Left lung (tissue), 10 donors: ENCODE measurements around the gene PEF1. TPM values are rescaled to one million over a fixed set of nuclear protein-coding genes. Genes with fewer than 3 reads are reported as not detected.

Experiments
- ATAC-seq: fragments of 200-7000 bp; cut with Tn5 transposase; one replicate; pipeline ENCODE4 v1.9.1; 2020; ENCODE audit warnings: moderate library complexity
- DNase-seq, 4 donors: peaks; one replicate each; pipeline ENCODE4 v3.0.0-alpha.2; 2013 to 2020
- H3K27ac ChIP-seq, 2 donors: fragments of 200-600 bp; sonication (generic) in 1 of 2; one replicate each; pipeline versions ENCODE4 v1.5.0 to v1.8.0; 2020 to 2021
- H3K27me3 ChIP-seq, 2 donors: fragments of 200-600 bp; sonication (generic) in 1 of 2; one replicate each; pipeline versions ENCODE4 v1.5.0 to v1.8.0; 2020 to 2021
- H3K36me3 ChIP-seq, 2 donors: fragments of 200-600 bp; sonication (generic) in 1 of 2; one replicate each; pipeline versions ENCODE4 v1.5.0 to v1.8.0; 2020 to 2021
- H3K4me1 ChIP-seq, 2 donors: fragments of 200-600 bp; one replicate each; pipeline ENCODE4 v1.8.0; 2021
- H3K4me3 ChIP-seq, 2 donors: fragments of 200-600 bp; sonication (generic) in 1 of 2; one replicate each; pipeline versions ENCODE4 v1.5.0 to v1.8.0; 2020 to 2021; ENCODE audit warnings: mild to moderate bottlenecking in 1 of 2
- H3K9me3 ChIP-seq, 2 donors: fragments of 200-600 bp; sonication (generic) in 1 of 2; one replicate each; pipeline versions ENCODE4 v1.5.0 to v1.8.0; 2020 to 2021
- CTCF ChIP-seq, 2 donors: fragments of 200-600 bp; sonication (generic) in 1 of 2; IDR thresholded peaks; one replicate each; pipeline versions ENCODE4 v1.5.0 to v1.8.0; 2021; ENCODE audit warnings: antibody characterized with exemption in 2 of 2
- intact Hi-C, 2 donors: fragments of 100-400 bp; cut with DNase I; formaldehyde crosslinking; loops; one replicate each; pipeline versions ENCODE4 v1.11.2 to v1.14.2; 2022
- polyA plus RNA-seq, 6 donors: library from polyadenylated mRNA; unstranded; fragments of 120-200 nt; gene quantifications; one replicate each; pipeline ENCODE4 v1.2.1, GENCODE V29; 2013; ENCODE audit not compliant: insufficient read length in 6 of 6
- total RNA-seq, 2 donors: library from RNA; stranded (reverse); fragmentation: NEBNext Ultra II Directional; extraction: Animal tissue kit (Norgen Biotek cat#: 25700); gene quantifications; one replicate each; pipeline ENCODE4 v1.2.1, GENCODE V29; 2021
- donor health status: DM: no; HTN: yes; CAD: no.
- donor health status: DM: no; HTN: no; CAD: no.

Gene PEF1
- total and polyA plus RNA-seq, 8 donors = 55.4 to 75.8 (median 64.3) TPM

- no peak for ATAC-seq
- no peaks in the 10 kb centered on the region for H3K27me3 ChIP-seq
- H3K4me1 ChIP-seq = no peaks in the 10 kb centered on the region
- intact Hi-C loops = no loop called here
- no peaks in the 10 kb centered on the region for H3K36me3 ChIP-seq
- no peak for TF ChIP-seq CTCF (IDR thresholded peaks at IDR 0.05)
- no peak overlapping the region for H3K4me3 ChIP-seq
- no peak overlapping the region for H3K27ac ChIP-seq
- H3K9me3 ChIP-seq = no peaks in the 10 kb centered on the region
- DNase-seq = no peak
Measured at GRCh38 chr1:31602081-31602480, 42.6 kb downstream of the PEF1 start.

GRCh38 chr1:31600641-31601040 is 44.0 kb downstream of the PEF1 start:
- ATAC-seq = no peak
- no peak for TF ChIP-seq CTCF (IDR thresholded peaks at IDR 0.05)
- intact Hi-C loops = no loop called here

GRCh38 chr1:31598980-31599379 is 45.7 kb downstream of the PEF1 start:
- Histone ChIP-seq H3K9me3 (no peaks in the 10 kb centered on the region), H3K4me1 (no peaks in the 10 kb centered on the region), H3K27me3 (no peaks in the 10 kb centered on the region), H3K36me3 (no peaks in the 10 kb centered on the region), H3K27ac (no peak overlapping the region), H3K4me3 (no peak overlapping the region)
- DNase-seq (no peak), ATAC-seq (no peak)
- intact Hi-C loops = no loop called here
- no peak for TF ChIP-seq CTCF (IDR thresholded peaks at IDR 0.05)

More at GRCh38 chr1:31600641-31601040, 44.0 kb downstream of the PEF1 start:
- no peaks in the 10 kb centered on the region for H3K4me1 ChIP-seq
- no peak overlapping the region for H3K4me3 ChIP-seq
- H3K36me3 ChIP-seq = no peaks in the 10 kb centered on the region
- H3K27ac ChIP-seq = no peak overlapping the region
- H3K27me3 ChIP-seq = no peaks in the 10 kb centered on the region
- no peaks in the 10 kb centered on the region for H3K9me3 ChIP-seq
- no peak for DNase-seq

GRCh38 chr1:31596737-31597097 is 48.0 kb downstream of the PEF1 start:
- Histone ChIP-seq H3K27ac (no peak overlapping the region), H3K4me3 (no peak overlapping the region), H3K4me1 (no peaks in the 10 kb centered on the region), H3K36me3 (no peaks in the 10 kb centered on the region), H3K27me3 (no peaks in the 10 kb centered on the region), H3K9me3 (no peaks in the 10 kb centered on the region)
- DNase-seq = no peak
- no peak for ATAC-seq
- intact Hi-C loops = no loop called here
- no peak for TF ChIP-seq CTCF (IDR thresholded peaks at IDR 0.05)

- Histone ChIP-seq H3K4me3 (no peak overlapping the region), H3K4me1 (no peaks in the 10 kb centered on the region), H3K27me3 (no peaks in the 10 kb centered on the region), H3K36me3 (no peaks in the 10 kb centered on the region), H3K27ac (no peak overlapping the region), H3K9me3 (no peaks in the 10 kb centered on the region)
- ATAC-seq (no peak), DNase-seq (no peak)
- no peak for TF ChIP-seq CTCF (IDR thresholded peaks at IDR 0.05)
- intact Hi-C loops = no loop called here
Measured at GRCh38 chr1:31595836-31596736, 48.6 kb downstream of the PEF1 start.
